ENCODE results near the gene PACSIN1. TPM values are rescaled to one million over a fixed set of nuclear protein-coding genes. Genes with fewer than 3 reads are reported as not detected.

The PACSIN1 gene
- total RNA-seq, 6 experiments from 2014 or later: 0.05 to 0.37 (median 0.22) TPM; not detected in 1

DNA sequence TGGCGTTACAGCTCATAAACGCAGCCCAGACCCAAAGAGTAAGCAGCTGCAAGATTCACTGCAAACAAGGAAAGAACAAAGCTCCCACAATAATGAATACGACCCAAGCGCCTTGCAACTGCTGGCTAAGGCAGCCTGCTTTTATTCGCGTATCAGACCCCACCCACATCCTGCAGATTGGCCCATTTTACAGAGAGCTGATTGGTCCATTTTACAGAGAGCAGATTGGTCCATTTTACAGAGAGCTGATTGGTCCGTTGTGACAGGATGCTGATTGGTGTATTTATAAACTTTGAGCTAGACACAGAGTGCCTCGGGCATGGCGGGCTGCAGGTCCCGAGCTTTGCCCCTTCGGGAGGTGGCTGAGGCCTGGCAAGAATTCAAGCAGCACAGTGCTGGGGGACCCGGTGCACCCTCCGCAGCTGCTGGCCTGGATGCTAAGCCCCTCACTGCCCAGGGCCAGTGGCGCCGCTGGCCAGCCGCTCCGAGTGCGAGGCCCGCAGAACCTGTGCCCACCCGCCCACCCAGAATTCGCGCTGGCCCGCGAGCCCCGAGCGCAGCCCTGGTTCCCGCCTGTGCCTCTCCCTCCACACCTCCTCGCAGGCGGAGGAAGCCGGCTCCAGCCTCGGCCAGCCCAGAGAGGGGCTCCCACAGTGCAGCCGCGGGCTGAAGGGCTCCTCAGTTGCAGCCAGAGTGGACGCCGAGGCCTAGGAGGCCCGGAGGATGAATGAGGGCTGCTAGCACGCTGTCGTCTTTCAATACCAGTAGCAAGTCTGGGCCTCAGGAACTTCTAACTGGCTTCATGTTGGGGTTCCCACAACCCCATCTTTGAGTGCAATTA, 28.9 kb upstream of the PACSIN1 start:
- no peaks in the 10 kb centered on the region for H3K36me3 ChIP-seq
- DNase-seq (no peak), ATAC-seq (no peak)
- no peaks in the 10 kb centered on the region for H3K27me3 ChIP-seq
- no peak overlapping the region for H3K27ac ChIP-seq
- no peaks in the 10 kb centered on the region for H3K9me3 ChIP-seq
- WGBS (ENCODE audit: insufficient coverage, low coverage, low lambda C conversion rate, missing lambda C conversion rate): 78% methylated on average over 10 of the region's 38 CpGs
- H3K4me1 ChIP-seq: no peaks in the 10 kb centered on the region
- TF ChIP-seq POLR2A (IDR thresholded peaks at IDR 0.05) (no peak), CTCF (IDR thresholded peaks at IDR 0.05) (no peak)
- no peak overlapping the region for H3K4me3 ChIP-seq
- intact Hi-C loops (cut with DNase I): no loop called here

DNA sequence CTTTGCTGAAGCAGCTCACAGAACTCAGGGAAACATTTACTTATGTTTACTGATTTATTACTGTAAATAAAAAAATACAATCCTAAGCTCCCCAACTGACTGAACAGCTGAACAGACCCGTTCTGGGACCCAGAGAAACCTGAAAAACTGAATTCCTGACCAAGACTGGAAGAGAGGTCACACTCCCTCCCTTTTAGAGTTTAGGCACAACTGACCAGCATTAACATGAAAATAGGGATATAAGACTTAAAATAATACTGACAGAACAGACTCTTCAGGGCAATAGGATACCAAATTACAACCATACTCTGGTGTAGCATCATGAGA, 28.3 kb upstream of the PACSIN1 start:
- ATAC-seq: no peak
- no peaks in the 10 kb centered on the region for H3K4me1 ChIP-seq
- H3K27ac ChIP-seq: no peak overlapping the region
- no peak for DNase-seq
- H3K27me3 ChIP-seq: no peaks in the 10 kb centered on the region
- no peaks in the 10 kb centered on the region for H3K9me3 ChIP-seq
- H3K36me3 ChIP-seq: no peaks in the 10 kb centered on the region
- WGBS (ENCODE audit: insufficient coverage, low coverage, low lambda C conversion rate, missing lambda C conversion rate): 46% methylated on average over 1 of the region's 1 CpG
- intact Hi-C loops (cut with DNase I): no loop called here
- TF ChIP-seq POLR2A (IDR thresholded peaks at IDR 0.05) (no peak), CTCF (IDR thresholded peaks at IDR 0.05) (no peak)
- no peak overlapping the region for H3K4me3 ChIP-seq

- H3K4me1 ChIP-seq: no peaks in the 10 kb centered on the region
- no peak overlapping the region for H3K27ac ChIP-seq
- intact Hi-C loops (cut with DNase I): no loop called here
- no peak for DNase-seq
- 61% methylated on average over 3 of the region's 4 CpGs for WGBS (ENCODE audit: insufficient coverage, low coverage, low lambda C conversion rate, missing lambda C conversion rate)
- TF ChIP-seq CTCF (IDR thresholded peaks at IDR 0.05) (no peak), POLR2A (IDR thresholded peaks at IDR 0.05) (no peak)
- no peak for ATAC-seq
- H3K9me3 ChIP-seq: no peaks in the 10 kb centered on the region
- no peaks in the 10 kb centered on the region for H3K36me3 ChIP-seq
- no peaks in the 10 kb centered on the region for H3K27me3 ChIP-seq
- H3K4me3 ChIP-seq: no peak overlapping the region
Observed at GRCh38 chr6:34438705-34439104, 27.2 kb upstream of the PACSIN1 start.

- H3K27ac ChIP-seq: no peak overlapping the region
- no peaks in the 10 kb centered on the region for H3K4me1 ChIP-seq
- H3K27me3 ChIP-seq: no peaks in the 10 kb centered on the region
- intact Hi-C loops (cut with DNase I): no loop called here
- no peak overlapping the region for H3K4me3 ChIP-seq
- DNase-seq: no peak
- WGBS (ENCODE audit: insufficient coverage, low coverage, low lambda C conversion rate, missing lambda C conversion rate): 78% methylated on average over 1 of the region's 3 CpGs
- H3K36me3 ChIP-seq: no peaks in the 10 kb centered on the region
- no peak for TF ChIP-seq CTCF (IDR thresholded peaks at IDR 0.05)
- no peak for ATAC-seq
- H3K9me3 ChIP-seq: no peaks in the 10 kb centered on the region
Observed at GRCh38 chr6:34439442-34439841, 26.4 kb upstream of the PACSIN1 start.
